ENCODE data around the gene COL27A1. TPM values are rescaled to one million over a fixed set of nuclear protein-coding genes. Genes with fewer than 3 reads are reported as not detected.

Gene COL27A1
- total and polyA plus RNA-seq, 2 donors (not counting 3 experiments of a cell fraction or from before 2014, with no cell fraction given) = 14.7 to 49.1 TPM

GRCh38 chr9:114291886-114292590, 136.7 kb downstream of the COL27A1 start:
- no TSS peak for BruUV-seq (replicated peaks)
- no peak overlapping the region for H3K9ac ChIP-seq (replicated peaks; ENCODE audit: extremely low read depth, insufficient read depth, low read length)
- no peak overlapping the region for H3K4me3 ChIP-seq (replicated peaks in 1 of 3; ENCODE audit: insufficient read depth in 1 of 3, low read depth in 1 of 3, low read length in 3 of 3)
- H3K79me2 ChIP-seq (ENCODE audit: control insufficient read depth, insufficient read depth, low read length) = no peaks in the 10 kb centered on the region
- H3K36me3 ChIP-seq (ENCODE audit: control insufficient read depth in 2 of 2, extremely low read depth in 1 of 2, insufficient read depth in 2 of 2, low read length in 2 of 2) = peaks cover 4 to 6% of the 10 kb centered on the region in 2 experiments
- H3K4me1 ChIP-seq (ENCODE audit: control insufficient read depth, extremely low read depth, insufficient read depth, low read length) = no peaks in the 10 kb centered on the region
- no peaks in the 10 kb centered on the region for H3K9me1 ChIP-seq (replicated peaks; ENCODE audit: control insufficient read depth, extremely low read depth, insufficient read depth, low read length)
- H2AFZ ChIP-seq (ENCODE audit: low read depth, low read length) = no peak overlapping the region
- dilution Hi-C loops (cut with MboI; ENCODE audit: extremely low pct_ligation_motif_present, low sequenced_read_pairs) (loop anchor here (25.0 kb wide), 1 partner anchor 205 kb away; the partner anchor contains the start of genes AMBP and KIF12), intact Hi-C loops (cut with micrococcal nuclease) (loop anchor here (1.0 to 5.0 kb wide), 4 partner anchors 137 to 555 kb away; partner anchors contain the start of gene COL27A1)
- DNase-seq (ENCODE audit: low read depth, low spot score) (no peak), FAIRE-seq (no peak)
- POLR2A ChIA-PET = interaction anchor here (0.6 kb wide), 1 partner anchor 131 kb away, joined by 3 read pairs; no protein-coding TSS in a partner anchor
- H3K27me3 ChIP-seq (ENCODE audit: control insufficient read depth in 2 of 2, insufficient read depth in 2 of 2, low read length in 2 of 2) = no peaks in the 10 kb centered on the region
- H4K20me1 ChIP-seq (replicated peaks; ENCODE audit: control insufficient read depth, extremely low read depth, insufficient read depth, low read length) = no peaks in the 10 kb centered on the region
- TF ChIP-seq POLR2A (IDR thresholded peaks at IDR 0.05; ENCODE audit: low read depth, low read length) = no peak
- no peak for TF ChIP-seq POLR2AphosphoS5 (IDR thresholded peaks at IDR 0.05; ENCODE audit: insufficient read depth, low read depth, low read length)
- no peak for TF ChIP-seq FOS (IDR thresholded peaks at IDR 0.05; ENCODE audit: borderline replicate concordance, insufficient read depth, low read length)
- no peak for TF ChIP-seq GATA2 (IDR thresholded peaks at IDR 0.05; ENCODE audit: insufficient read depth, insufficient read length, low read depth, low read length)
- TF ChIP-seq EZH2 (IDR thresholded peaks at IDR 0.05; ENCODE audit: borderline replicate concordance, low read depth, low read length, severe bottlenecking) = no peak
- no peak for TF ChIP-seq CTCF (IDR thresholded peaks at IDR 0.05; ENCODE audit: extremely low read depth in 1 of 2, insufficient read depth in 1 of 2, low read depth in 1 of 2, low read length in 2 of 2)
- TF ChIP-seq MYC (IDR thresholded peaks at IDR 0.05; ENCODE audit: low read depth, low read length) = no peak
- TF ChIP-seq MAX (IDR thresholded peaks at IDR 0.05; ENCODE audit: insufficient read depth, insufficient read length) = no peak
- H3K4me2 ChIP-seq (ENCODE audit: insufficient read depth, low read length) = no peak overlapping the region
- CTCF ChIA-PET = interaction anchor here (1.0 to 4.8 kb wide), 11 partner anchors 47 to 208 kb away, joined by 4 to 277 read pairs (median 15); partner anchors contain the start of gene COL27A1
- H3K9me3 ChIP-seq (replicated peaks; ENCODE audit: control insufficient read depth, insufficient read depth, low read length) = no peaks in the 10 kb centered on the region
- H3K27ac ChIP-seq (ENCODE audit: insufficient read depth, low read depth, low read length) = no peak overlapping the region

Data from endothelial cell of umbilical vein (primary cell).